GM12873 (cell line): Measurements from ENCODE around the gene HSPA2.

ENCODE experiments used
- TF ChIP-seq, protein P1 (sequence below): IDR thresholded peaks from 2 replicates; pipeline ENCODE4 v1.5.1; 2012; ENCODE audit warnings: low read depth, mild to moderate bottlenecking, moderate library complexity, low read length, control low read depth; ENCODE audit not compliant: insufficient read depth; ENCODE audit errors: missing control alignments

HSPA2 gene

DNA sequence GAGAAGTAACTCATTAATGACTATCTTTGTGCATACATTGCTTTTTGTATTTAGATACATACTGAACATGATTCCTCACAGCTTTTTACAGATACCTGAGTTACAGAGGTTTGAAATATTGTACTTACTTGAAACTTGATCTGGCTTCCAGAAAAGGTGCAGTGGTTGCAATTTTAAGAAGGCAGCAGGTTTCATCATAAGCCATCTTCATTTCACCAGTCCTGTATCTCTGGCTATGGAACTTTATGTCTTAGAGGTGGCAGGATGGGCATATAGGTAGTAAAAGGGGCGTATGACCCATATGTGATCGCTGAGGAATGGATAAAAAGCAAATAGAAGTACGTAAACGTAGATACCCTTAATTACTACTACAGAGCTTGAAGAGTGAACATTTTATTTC lies 22.3 kb upstream of the HSPA2 start:
- TF ChIP-seq, protein P1, sequence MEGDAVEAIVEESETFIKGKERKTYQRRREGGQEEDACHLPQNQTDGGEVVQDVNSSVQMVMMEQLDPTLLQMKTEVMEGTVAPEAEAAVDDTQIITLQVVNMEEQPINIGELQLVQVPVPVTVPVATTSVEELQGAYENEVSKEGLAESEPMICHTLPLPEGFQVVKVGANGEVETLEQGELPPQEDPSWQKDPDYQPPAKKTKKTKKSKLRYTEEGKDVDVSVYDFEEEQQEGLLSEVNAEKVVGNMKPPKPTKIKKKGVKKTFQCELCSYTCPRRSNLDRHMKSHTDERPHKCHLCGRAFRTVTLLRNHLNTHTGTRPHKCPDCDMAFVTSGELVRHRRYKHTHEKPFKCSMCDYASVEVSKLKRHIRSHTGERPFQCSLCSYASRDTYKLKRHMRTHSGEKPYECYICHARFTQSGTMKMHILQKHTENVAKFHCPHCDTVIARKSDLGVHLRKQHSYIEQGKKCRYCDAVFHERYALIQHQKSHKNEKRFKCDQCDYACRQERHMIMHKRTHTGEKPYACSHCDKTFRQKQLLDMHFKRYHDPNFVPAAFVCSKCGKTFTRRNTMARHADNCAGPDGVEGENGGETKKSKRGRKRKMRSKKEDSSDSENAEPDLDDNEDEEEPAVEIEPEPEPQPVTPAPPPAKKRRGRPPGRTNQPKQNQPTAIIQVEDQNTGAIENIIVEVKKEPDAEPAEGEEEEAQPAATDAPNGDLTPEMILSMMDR = no peak

DNA sequence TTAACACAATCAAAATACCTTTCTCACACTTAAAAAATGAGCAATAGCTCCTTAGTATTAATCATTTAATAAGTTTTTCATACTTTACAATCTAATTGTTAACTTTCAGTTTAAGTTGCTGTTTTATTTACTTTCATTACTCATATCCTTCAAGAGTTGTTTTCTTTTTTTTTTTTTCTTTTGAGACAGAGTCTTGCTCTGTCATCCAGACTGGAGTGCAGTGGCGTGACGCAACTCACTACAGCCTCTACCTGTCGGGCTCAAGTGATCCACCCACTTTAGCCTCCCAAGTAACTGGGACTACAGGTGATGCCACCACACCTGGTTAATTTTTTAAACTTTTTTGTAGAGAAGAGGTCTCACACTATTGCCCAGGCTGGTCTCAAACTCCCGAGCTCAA lies 19.8 kb upstream of the HSPA2 start:
- TF ChIP-seq, protein P1 = no peak

DNA sequence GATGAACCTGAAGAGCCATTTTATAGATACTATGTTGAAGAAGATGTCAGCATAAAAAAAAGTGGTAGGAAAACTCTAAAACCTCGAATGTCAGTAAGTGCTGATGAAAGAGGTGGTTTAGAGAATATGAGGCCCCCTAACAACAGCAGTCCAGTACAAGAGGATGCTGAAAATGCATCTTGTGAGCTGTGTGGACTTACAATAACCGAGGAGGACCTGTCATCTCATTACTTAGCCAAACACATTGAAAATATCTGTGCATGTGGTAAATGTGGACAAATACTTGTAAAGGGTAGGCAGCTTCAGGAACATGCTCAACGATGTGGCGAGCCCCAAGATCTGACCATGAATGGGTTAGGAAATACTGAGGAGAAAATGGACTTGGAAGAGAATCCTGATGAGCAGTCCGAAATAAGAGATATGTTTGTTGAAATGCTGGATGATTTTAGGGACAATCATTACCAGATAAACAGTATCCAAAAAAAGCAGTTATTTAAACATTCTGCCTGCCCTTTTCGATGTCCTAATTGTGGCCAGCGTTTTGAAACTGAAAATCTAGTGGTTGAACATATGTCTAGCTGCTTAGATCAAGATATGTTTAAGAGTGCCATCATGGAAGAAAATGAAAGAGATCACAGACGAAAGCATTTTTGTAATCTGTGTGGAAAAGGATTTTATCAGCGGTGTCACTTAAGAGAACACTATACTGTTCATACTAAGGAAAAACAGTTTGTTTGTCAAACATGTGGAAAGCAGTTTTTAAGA lies 17.8 kb upstream of the HSPA2 start:
- TF ChIP-seq, protein P1 = no peak

DNA sequence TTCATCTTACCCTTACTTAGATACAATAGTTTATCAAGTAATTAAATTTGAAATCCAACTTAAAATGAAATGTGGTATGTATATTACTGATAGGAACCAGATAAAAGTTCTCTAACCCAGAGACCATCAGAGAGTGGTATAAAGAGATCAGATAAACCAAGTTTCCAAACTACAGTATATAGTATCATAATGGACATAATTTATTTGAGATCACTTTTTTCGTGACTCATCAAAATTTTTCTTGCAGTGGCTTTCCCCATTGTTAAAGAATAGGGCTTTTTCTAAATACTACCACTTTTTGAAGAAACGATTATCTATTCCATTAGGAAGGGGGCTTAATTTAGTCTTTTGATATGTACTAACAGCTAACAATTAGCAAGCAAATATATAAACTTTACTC lies 15.2 kb upstream of the HSPA2 start:
- TF ChIP-seq, protein P1 = no peak

DNA sequence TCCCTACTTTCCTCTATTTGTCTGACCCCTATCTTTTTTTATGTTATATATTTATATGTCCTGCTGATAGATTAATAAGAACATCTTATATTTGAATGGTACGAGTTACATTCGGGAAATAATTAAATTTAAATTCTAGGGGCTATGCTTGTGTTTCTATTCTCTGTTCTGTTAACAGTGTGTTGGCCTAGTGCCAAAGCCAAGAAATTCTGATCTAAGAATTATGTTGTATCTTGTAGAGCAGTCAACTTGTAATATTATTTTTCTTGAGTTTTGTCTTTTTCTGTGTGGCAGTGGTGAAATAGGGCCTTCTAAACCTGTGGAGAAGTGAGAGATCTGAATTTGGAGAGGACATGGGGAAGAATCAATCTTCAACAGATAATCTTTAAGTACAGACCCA lies 9.0 kb upstream of the HSPA2 start:
- TF ChIP-seq, protein P1 = no peak

DNA sequence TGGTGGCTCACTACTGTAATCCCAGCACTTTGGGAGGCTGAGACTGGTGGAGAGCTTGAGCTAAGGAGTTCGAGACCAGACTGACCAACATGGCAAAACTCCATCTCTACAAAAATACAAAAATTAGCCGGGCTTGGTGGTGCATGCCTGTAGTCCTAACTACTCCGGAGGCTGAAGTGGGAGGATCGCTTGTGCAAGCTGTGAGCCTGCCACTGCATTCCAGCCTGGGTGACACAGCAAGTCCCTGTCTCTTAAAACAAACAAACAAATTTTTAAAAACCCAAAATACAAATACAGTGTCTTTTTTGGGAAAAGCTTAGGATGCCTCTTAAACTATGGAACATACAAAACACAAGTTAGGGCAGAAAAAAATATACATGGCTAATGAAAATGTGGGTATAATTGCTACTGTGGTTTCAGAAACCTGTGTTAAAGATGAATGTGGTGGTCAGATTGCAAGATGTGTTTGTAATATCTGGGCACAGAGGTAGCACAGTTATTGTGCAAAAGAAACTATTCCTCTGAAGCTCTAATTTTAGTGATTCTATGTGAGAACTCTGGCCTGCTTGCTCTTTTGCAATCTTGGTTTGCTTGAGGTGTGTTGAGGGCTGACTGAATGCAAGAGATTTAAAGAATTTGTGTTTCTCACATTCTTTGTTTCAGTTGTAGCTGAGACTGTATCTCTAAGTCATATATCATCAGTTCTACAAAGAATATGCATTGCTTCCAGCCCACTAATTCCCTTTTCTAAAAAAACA lies 3.9 kb upstream of the HSPA2 start:
- TF ChIP-seq, protein P1 = no peak

DNA sequence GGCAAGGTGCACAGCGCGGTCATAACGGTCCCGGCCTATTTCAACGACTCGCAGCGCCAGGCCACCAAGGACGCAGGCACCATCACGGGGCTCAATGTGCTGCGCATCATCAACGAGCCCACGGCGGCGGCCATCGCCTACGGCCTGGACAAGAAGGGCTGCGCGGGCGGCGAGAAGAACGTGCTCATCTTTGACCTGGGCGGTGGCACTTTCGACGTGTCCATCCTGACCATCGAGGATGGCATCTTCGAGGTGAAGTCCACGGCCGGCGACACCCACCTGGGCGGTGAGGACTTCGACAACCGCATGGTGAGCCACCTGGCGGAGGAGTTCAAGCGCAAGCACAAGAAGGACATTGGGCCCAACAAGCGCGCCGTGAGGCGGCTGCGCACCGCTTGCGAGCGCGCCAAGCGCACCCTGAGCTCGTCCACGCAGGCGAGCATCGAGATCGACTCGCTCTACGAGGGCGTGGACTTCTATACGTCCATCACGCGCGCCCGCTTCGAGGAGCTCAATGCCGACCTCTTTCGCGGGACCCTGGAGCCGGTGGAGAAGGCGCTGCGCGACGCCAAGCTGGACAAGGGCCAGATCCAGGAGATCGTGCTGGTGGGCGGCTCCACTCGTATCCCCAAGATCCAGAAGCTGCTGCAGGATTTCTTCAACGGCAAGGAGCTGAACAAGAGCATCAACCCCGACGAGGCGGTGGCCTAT lies 875 bp downstream of the HSPA2 start:
- TF ChIP-seq, protein P1 = no peak
